ENCODE results near the gene EGFL7.

EGFL7 gene

DNA sequence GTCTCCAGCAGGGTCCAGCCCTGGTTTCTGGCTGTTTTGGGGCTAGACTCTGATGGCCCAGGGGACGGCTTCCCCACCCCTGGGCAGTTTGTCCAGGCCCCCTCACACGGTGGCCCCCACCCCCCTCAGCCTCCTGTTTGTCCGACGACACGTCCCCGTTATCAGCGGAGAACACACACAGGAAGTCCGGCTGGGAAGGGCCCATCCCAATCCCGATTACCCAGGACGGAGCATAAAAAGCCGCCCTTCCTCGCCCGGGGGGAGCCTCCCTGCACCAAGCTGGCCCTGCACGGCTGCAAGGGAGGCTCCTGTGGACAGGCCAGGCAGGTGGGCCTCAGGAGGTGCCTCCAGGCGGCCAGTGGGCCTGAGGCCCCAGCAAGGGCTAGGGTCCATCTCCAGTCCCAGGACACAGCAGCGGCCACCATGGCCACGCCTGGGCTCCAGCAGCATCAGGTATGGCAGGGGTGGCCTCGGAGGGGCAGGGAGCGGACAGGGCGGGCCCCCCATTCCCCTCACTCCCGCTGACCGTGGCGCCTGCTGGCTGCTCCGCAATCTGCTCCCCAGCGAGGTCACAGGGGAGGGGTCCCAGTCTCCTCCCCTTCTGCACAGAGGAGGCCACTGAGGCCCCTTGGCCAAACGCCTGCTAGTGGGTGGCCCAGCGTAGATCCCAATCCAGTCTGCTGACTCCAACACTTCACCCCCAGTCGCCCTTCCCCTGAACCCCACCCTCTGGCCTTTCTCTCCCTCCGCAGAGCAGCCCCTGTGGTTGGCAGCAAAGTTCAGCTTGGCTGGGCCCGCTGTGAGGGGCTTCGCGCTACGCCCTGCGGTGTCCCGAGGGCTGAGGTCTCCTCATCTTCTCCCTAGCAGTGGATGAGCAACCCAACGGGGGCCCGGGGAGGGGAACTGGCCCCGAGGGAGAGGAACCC lies at the start of gene EGFL7:
TSS of gene EGFL7 (plus strand) at position 261 of the 926 bp plus-strand sequence. CDS start 5,367 bp downstream, outside the sequence.
- no peak for FAIRE-seq

DNA sequence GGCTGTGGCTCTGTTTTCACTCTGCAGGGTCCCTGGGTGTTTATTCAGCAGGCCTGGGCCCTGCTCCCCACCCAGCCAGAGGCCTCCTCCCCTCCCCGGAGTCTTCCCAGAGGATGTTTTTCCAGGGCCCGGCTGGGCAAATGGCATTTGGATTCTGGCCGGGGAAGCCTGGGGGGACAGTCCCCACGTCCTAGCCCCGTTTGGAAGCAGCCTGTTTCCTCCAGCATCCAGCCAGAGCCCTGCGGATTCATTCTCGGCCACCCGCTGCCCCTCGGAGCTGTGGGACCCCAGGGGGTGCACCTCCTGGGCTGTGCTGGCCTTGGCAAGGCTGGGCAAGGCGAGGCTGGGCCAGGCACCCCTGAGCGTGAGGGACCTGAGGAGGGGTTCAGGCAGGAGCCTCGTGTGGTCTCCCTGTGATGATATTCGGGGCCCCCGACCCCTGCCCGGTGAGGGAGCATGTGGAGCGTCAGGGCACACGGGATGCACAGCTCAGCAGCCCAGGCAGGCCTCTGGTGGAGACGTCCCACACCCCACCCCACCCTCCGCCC lies 48.8 kb upstream of the EGFL7 start:
- FAIRE-seq, result no peak

DNA sequence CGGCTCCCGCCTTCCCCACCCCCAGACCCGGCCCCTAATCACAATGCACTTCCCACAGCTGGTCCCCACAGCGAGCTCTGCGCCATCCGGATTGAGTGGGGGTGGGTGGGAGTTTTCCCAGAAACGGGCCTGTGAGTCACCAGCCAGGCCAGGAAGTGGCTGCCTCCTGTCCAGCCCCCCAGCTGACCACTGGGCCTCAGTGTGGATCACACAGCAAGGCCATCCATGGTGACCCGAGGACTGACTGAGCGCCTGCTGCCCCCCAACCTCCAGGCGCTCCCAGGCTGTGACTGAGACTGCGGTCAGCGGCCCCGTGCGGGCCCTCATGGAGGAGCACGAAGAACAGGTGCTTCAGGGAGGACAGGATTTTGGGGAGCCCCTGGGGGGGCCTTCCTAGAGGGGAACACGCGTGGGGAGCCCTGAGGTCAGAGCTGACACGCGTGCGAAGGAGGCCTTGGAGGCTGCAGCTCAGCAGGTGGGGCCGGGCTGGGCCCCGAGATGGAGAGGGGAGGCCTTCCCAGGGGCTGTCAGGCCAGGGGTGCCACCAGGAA lies 48.3 kb upstream of the EGFL7 start:
- no peak for FAIRE-seq

DNA sequence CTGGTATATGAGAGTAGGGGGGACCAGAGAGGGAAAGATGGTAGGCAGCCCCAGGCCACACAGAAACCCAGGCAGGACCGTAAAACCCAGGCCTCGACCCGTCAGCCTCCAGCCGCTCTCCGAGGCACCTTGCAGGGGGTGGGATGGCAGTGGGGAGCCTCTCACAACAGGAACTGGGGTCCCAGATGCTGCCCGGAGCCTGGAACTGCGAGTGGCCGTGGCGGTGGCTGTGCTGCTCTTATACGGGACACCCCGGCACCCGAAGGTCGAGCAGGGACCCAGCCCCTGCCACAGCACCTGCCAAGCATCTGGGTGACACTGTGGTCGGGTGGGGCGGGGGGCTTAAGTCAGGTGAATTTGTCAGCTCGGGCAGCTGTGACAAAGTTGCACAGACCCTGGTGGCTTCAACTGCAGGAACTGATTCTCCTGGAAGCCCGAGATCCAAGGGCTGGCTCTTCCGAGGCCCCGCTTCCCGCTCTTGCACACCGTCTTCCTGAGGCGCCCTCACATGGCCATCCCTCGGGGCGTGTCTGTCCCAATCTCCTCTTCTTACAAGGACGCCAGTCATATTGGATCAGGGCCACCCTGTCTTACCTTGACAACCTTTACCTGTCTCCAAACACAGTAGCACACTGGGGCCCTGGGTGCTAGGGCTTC lies 47.6 kb upstream of the EGFL7 start:
- peak; percentile 63 for FAIRE-seq

DNA sequence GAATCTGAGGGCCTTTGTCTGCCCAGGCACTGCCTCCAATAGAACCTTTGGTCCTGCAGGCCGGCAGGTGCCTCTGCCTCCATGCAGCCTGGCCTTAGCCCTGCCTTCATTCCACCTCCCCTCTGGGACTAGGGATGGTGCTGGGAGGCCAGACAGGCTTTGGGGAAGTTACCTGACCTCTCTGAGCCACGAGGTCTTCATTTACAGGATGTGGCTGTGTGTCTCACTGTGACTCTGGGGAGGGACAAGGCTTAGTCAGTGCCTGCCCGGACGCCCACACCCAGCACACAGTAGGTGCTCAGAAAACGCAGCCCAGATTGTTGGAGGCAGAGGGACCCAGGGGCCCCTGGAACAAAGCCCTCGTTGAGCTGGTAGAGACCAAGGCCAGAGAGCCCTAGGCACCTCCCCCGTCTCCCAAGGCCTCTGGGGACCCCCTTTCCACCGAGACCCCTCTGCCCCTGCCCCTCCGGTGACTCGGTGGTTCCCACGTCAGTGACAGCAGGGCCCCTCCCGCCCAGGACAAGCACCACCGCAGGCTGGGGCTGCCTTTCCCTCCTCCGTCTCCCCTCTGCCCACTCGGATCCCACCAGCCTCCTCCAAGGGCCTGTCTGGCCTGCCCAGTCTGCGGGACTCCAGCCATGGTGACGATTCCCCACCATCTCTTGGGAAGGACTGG lies 46.9 kb upstream of the EGFL7 start:
- FAIRE-seq, result no peak

DNA sequence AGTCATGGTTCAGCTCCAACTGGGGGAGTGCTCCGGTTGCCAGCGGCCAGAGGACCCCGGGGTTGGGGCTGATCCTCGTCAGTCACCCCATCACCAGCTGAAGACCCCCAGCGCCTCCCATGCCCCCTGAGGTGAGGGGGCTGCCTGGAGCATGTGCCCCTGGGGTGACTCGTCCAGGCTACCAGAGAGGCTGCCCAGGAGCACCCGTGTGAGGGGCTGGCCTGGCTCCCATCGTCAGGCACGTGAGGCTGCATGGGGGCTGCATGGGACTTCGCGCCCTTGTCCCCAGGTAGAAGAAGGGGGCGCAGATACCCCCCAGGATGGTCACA lies 46.4 kb upstream of the EGFL7 start:
- no peak for FAIRE-seq

DNA sequence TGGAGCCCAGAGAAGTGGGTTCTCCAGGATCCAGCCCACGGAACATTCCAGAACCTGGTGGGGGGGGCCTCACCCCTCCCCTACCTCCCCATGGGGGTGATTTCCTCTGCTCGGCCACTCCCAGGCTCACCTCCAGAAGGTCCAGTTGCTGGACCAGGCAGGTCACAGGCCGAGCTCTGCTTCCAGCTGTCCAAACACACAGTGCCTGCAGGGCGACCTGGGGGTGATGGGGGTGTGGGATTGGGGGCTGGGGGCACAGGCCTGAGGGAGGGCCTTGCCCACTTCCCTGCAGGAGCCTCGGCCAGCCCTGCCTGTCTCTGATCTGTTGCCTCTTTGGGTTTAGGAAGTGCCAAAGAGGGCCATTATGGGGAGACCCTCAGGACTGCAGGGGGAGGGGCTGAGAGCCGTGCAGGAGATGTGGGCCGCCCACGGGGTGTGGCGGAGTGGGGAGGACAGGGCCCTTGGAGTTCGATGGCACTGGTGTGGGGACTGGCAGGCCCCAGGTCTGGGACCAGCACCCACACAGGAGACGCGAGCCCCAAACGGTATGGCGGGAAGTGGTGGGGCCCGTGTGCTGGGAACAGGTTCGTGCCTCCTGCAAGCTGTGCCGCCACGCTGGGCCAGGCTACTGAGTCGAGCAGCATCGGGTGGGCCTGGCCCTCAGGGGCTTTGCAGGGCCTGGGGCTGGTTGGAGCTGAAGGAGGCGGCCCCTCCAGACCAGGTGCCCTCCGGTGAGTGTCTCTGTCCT lies 45.6 kb upstream of the EGFL7 start:
- FAIRE-seq, result no peak

DNA sequence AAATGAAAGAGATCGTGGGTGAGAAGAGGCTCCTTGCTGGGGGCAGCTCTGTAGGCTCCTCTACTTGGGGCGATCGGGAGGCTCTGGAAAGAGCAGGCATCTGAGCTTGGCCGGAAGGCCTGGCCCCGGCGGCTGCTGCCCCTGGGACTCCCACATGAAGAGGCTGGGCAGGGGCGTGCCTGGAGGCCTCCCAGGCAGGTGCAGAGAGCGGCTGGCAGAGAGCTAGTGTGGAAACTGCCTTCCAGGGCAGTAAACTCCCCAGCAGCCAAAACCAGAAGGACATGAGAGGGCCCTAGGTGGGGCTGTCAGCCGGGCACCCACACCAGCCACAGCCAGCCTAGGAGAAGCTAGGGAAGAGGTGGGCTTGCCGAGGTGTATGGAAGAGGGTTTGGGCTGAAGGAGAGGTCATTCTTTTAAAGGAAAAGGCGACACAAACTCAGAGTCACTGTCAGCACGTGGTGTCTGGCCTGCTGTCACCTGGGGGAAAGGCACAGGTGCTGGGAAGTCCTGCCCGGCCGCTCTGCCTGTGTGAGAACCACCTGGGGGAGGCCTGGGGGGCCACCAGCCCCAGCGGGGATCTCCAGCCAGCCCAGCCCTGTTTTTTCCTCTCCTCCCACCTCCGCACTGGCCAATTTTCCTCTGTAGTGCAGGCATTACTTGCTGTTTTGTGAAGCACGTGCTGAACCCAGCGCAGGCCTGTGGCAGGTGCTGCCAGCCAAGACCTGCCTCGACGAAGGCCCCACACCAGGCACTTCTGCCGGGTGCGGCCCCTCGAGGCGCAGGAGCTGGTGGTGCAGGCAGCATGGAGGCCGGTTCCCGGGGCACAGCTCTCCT lies 44.8 kb upstream of the EGFL7 start:
- no peak for FAIRE-seq

DNA sequence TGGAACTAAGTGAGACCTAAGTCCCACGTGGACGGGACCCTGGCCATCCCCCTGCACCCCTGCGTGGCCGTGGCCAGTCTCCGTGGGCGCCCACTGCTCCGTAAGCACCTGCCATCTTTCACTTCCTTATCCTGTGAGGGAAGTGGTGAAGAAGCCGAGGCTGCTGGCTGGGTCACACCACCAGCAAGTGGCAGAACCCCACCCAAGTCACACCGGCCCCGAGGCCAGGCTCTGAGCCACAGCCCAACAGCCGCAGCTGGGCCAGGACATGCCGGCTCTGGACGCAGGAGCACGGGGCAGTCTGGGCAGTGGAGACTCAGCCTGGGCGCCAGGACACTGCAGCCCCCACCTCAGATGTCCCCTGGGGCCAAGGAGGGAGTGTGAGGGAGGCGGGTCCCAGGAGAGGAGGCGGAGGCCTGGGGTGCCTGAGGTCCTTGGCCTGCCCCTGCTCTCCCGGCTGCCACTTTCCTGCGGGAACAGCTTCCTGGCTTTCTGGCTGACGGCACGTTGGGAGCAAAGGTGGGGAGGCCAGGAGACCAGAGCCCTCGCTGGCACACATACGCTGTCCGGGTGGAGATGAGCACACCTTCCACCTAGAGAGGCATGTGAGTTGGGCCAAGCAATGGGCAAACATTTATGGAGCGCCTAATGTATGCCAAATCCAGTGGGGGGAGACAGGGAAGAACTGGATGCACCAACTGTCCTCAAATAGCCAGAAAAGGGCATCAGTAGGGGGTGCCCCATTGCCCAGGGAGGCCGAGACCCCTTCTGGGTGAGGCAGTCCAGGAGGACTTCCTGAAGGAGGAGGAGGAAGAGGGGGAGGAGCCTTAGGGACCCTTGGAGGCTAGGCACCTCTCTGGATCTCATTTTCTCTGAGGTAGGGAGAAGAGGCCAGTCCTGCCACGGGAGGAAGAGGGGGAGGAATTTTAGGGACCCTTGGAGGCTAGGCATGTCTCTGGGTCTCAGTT lies 43.9 kb upstream of the EGFL7 start:
- no peak for FAIRE-seq

DNA sequence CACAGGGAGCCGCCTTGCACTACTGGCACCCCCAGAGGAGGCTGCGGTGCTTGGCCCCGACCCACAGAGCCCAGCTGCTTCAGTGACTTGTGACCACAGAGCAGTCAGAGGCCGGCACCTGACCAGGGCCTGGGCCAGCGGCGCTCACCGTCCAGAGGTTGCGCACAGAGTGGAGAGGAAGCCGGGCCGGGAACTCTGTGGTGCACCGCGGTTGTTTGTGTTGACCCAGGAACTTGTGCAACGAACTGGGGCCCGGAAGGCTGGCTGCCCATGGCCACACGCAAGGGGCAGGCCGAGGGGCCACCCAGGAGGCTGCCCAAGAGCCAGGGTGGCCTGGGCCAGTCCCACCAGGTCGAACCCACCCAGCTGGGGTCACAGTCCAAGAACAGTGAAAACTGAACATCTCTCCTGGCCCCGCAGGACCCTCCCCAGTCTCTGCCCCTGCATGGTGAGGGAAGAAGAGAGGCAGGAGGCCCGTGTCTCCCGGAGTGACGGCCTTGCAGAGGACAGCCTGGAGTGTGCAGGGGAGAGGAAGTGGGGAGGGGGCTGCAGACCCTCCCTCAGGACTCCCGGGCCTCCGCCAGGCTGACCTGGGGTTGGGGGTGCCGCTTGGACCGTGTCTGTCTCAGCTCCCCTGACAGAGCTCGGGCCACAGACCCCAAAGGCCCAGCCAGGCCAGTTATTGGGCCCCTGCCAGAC lies 42.8 kb upstream of the EGFL7 start:
- no peak for FAIRE-seq

DNA sequence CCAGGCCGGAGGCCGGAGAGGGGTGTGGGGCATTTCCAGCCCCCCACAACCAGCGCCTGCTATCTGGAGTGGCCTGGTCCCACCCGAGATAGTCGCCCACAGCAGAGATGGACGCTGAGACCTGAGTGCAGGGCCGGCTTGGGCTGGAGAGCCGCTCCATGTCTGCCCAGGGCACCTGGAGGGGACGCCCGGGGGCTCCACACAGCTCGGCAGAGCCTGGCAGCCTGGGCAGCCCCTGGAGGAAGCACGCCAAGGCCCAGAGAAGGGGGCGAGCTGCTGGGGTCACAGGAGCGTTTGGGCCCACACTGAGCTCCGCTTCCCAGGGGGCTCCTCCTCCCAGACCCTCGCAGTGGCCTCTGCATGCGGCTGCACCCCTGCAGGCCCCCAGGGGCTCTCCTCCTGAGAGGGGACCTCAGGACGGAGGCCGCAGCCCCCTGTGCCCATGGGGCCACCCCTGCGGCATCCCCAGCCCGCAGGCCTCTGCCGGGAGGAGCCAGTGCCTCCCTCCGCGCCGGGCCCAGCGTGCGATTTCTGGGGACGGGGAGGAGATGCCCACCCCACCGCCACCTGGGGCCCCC lies 42.2 kb upstream of the EGFL7 start:
- FAIRE-seq, result no peak

DNA sequence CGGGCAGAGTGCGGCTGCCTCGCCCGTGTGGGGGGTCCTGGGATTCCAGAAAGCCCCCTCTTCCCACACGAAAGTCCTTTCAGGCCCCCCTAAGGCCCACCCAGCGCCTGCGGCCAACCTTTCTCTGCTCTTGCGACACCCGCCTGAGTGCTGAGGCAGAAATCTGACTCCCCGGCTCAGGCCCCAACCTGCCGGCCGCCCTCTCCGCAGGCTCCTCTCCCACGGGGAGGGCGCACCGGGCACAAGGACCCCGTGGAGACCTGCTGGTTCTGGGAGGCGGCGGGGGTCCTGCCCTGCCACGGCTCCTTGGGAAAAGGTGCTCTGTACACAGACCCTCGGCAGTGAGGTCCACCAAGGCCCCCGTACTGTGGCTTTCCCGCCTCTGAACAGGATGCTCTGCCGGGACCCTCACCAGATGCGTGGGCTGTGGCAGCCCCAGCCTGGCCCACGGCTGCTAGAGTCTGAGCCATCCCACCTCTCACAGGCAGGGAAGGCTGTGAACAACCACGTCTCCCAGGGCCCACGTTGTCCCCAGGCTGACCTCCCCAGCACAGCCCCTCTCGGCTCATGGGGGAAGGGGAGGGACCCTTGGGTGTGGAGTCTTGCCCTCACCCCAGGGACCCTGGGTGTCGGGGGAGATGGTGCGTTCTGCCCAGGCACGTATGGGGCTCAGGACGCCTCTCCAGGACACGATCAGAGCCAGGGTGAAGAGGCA lies 41.5 kb upstream of the EGFL7 start:
- no peak for FAIRE-seq

DNA sequence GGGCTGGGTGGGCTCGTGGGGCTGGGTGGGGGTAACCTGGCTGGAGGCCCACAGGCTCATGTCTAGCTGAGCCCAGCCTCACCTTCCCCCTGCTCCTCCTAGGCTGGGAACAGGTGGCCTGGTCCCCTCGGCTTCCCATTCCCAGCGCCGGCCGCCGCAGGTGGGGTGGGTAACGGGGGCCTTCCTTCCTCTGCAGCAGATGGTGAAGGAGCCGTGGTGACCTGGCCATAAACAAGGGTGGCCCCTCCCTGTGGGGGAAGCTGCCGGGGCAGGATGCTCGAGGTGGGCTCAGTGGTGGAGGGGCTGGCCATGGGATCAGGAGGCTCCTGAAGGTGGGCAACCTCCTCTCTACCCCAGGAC lies 41.0 kb upstream of the EGFL7 start:
- FAIRE-seq, result no peak

DNA sequence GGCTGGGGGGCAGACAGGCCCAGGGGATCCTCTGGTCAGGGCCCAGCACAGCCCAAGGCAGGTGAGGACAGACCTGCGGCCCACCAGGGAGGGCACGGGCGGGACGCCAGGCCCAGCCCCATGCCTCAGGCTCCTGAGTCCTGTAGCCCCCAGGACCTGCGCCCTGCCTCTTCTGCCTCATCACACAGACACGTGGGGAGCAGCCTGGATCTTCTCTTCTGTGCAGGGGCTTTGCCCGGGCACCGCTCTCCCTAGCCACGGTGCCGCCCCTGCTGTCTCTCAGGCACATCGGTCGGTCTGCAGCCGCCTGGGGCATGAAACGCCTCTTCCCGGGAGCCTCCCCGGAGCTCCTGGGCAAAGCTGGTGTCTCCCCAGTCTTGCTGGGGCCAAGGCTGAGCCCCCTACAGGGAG lies 40.2 kb upstream of the EGFL7 start:
- FAIRE-seq, result no peak

DNA sequence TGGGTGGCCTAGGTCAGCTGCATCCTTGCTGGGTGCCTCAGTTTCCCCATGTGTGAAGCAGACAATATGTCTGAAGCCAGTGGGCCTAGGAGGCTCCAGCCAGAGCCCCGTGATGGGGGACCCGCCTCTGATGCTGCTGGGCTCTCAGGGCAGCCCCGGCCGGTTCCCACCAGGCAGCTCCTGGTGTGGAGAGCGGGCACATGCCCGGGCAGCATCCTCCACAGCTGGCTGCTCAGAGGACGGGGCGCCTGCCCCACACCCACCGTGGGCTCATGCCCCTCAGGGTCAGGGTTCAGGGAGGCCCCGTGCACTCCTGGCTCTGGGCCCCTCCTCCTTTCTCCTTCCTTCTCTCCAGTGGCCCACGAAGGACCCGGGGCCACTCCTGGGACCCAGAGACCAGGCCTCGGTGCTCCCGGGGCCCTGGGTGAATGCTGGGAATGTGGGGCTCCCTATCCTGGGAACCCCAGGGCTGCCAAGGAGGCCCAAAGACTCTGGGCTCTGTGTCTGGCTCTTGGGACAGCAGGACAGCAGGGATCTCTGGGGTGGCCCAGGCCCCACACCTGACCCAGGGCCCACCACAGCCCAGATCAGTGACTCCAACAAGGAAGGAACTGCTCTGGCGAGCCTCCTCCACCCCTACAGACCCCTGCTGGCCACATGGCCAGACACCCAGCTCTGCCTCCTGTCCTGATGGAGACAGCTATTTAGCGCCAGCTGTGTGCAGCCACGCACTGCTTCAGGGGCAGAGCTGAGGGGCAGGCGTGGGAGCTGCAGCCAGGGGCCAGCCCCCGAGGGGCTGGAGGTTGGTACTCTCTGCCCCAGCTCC lies 39.5 kb upstream of the EGFL7 start:
- FAIRE-seq, result no peak

DNA sequence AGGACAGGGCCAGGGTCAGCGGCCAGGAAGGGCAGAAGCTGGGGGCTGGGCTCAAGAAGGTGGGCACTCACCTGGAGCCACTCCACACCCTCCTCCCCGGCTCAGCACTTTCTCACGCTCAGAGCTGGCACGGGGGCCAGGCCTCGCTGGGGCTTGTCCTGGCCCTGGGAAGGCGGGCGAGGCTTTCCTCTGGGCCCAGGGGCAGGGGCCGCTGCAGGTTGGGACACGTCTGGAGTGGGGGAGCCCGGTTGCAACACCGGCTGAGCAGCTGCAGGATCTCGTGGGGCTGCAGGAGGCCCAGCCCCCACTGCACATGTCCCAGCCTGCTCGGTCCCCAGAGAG lies 38.9 kb upstream of the EGFL7 start:
- FAIRE-seq, result no peak

DNA sequence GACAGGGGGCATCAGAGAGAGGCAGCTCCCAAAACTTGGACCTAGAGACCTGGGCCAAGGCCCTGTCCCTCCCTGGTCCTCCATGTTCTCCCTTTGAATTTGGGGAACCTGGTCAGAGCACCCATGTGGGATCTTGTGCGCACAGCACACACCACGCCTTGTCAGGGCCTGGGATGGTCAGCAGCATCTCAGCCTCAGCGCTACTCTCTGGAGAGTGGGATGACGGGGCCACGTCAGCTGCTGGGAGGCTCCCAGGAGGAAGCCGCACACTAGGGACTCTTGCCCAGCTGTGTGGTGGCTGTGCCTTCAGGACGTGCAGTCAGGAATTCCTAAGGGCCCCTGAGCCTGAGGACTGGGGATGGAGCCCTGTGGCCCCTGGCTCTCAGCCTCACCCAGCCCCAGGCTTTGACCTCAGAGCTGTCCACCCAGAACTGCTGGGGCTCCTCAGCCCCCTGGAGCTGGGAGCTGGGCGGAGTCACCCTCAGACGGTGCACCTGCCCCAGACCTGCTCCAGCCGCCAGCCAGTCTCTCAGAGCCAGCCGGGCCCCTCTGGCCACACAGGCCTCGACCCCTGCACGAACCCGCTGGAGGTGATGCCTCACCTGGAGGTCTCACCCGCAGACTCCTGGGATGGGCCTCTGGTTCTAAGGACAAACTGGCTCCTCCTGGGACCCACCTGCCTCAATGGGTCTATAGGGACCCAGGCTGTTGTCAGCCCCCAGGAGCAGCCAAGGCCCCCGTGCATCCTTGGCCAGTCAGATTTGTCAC lies 38.3 kb upstream of the EGFL7 start:
- no peak for FAIRE-seq
